ENCODE measurements around the gene ATP6V1B1. TPM values are rescaled to one million over a fixed set of nuclear protein-coding genes. Genes with fewer than 3 reads are reported as not detected.

ATP6V1B1 gene
- total and polyA plus RNA-seq, 9 of the 15 experiments (the other 6 are each of a cell fraction or from before 2014, with no cell fraction given) = not detected

GRCh38 chr2:71005271-71006202 is 69.8 kb downstream of the ATP6V1B1 start (continued):
- no peak for TF ChIP-seq FOXM1 (IDR thresholded peaks at IDR 0.05; ENCODE audit: low read depth)
- TF ChIP-seq FOXM1 (CRISPR knock-in tag; IDR thresholded peaks at IDR 0.05; ENCODE audit: low read depth) = no peak
- TF ChIP-seq NCOR1 (IDR thresholded peaks at IDR 0.05) = peak; percentile 58
- no peak for TF ChIP-seq OTX1 (CRISPR knock-in tag; IDR thresholded peaks at IDR 0.05)
- peak; percentile 48; the same call in 1 of the 2 replicates for TF ChIP-seq BCOR (IDR thresholded peaks at IDR 0.05)
- no peak for TF ChIP-seq ZSCAN32 (CRISPR knock-in tag; IDR thresholded peaks at IDR 0.05)
- no peak for TF ChIP-seq FOS (IDR thresholded peaks at IDR 0.05; ENCODE audit: extremely low read depth, insufficient read length)
- TF ChIP-seq STAT5B (CRISPR knock-in tag; IDR thresholded peaks at IDR 0.05) = no peak

GRCh38 chr2:71006323-71006722 is 70.6 kb downstream of the ATP6V1B1 start:
- intact Hi-C loops (cut with micrococcal nuclease) = loop anchor here (10.0 kb wide), 1 partner anchor 148 kb away; no protein-coding TSS in a partner anchor
- Histone ChIP-seq H3K9ac (ENCODE audit: insufficient read depth in 1 of 2, low read depth in 2 of 2, low read length in 2 of 2) (peak overlapping the region in 1 of 2 experiments; percentile 45; a peak in 1 of 4 replicates), H3K9me1 (ENCODE audit: control insufficient read depth, insufficient read depth, low read length) (peaks cover 3% of the 10 kb centered on the region), H3K27me3 (ENCODE audit: control insufficient read depth in 2 of 2, insufficient read depth in 2 of 2, low read length in 2 of 2) (peaks cover 0 to 17% of the 10 kb centered on the region in 2 experiments; a peak in 3 of 5 replicates), H2AFZ (ENCODE audit: low read depth, low read length) (peak overlapping the region; percentile 30; the same call in 1 of the 2 replicates), H4K20me1 (replicated peaks; ENCODE audit: control insufficient read depth, insufficient read depth, low read length) (no peaks in the 10 kb centered on the region), H3K4me1 (replicated peaks in 1 of 2; ENCODE audit: control insufficient read depth in 2 of 2, insufficient read depth in 2 of 2, low read length in 2 of 2) (peaks cover 9 to 16% of the 10 kb centered on the region in 2 experiments; a peak in 4 of 5 replicates), H3K9me3 (replicated peaks; ENCODE audit: control insufficient read depth, insufficient read depth, low read depth, low read length) (no peaks in the 10 kb centered on the region), H3K27ac (ENCODE audit: extremely low read depth, low read depth, low read length) (no peak overlapping the region), H3K4me3 (no peak overlapping the region), H3K79me2 (ENCODE audit: control insufficient read depth, insufficient read depth, low read length) (no peaks in the 10 kb centered on the region), H3K4me2 (ENCODE audit: insufficient read depth, low read length) (peak overlapping the region; percentile 27; the same call in 1 of the 2 replicates), H3K36me3 (ENCODE audit: control insufficient read depth, insufficient read depth, low read length) (no peaks in the 10 kb centered on the region)
- ATAC-seq (no peak), FAIRE-seq (no peak), DNase-seq (ENCODE audit: extremely low read depth in 1 of 4, low spot score in 3 of 4) (peak in 2 of 4 experiments; percentile 3 to 7)
- CTCF ChIA-PET (ENCODE audit: low intra/inter-chr PET ratio) = no interaction called here
- POLR2A ChIA-PET = interaction anchor here (0.5 kb wide), 1 partner anchor 557 kb away, joined by 3 read pairs; no protein-coding TSS in a partner anchor
- in situ Hi-C loops (cut with MboI) = no loop called here
- no TSS peak for BruUV-seq (replicated peaks)
- 7% methylated on average over 2 of the region's 2 CpGs for whole genome bisulfite sequencing (ENCODE audit: insufficient coverage, low coverage, missing lambda C conversion rate)
- TF ChIP-seq HINFP (tag; conservative IDR thresholded peaks at IDR 0.05; ENCODE audit: low read depth) (no peak), SAFB2 (IDR thresholded peaks at IDR 0.05; ENCODE audit: borderline replicate concordance, low read depth, low read length, severe bottlenecking) (no peak), PCBP1 (IDR thresholded peaks at IDR 0.05; ENCODE audit: low read depth, low read length, poor library complexity, severe bottlenecking) (no peak), HNRNPH1 (optimal IDR thresholded peaks at IDR 0.05; ENCODE audit: low read depth, low read length) (no peak), THRAP3 (IDR thresholded peaks at IDR 0.05; ENCODE audit: borderline replicate concordance) (no peak), ZBTB26 (CRISPR knock-in tag; IDR thresholded peaks at IDR 0.05) (no peak), PHF20 (IDR thresholded peaks at IDR 0.05; ENCODE audit: partially characterized antibody) (no peak), RAD21 (CRISPR knock-in tag; conservative IDR thresholded peaks at IDR 0.05 in 1 of 2, IDR thresholded peaks at IDR 0.05 in 1 of 2) (no peak), ILK (tag; IDR thresholded peaks at IDR 0.05; ENCODE audit: borderline replicate concordance, low read depth) (no peak), HDAC8 (tag; IDR thresholded peaks at IDR 0.05) (no peak), SMARCE1 (IDR thresholded peaks at IDR 0.05) (no peak)
